Activated CD8-positive, alpha-beta memory T cell treated with anti-CD3 and anti-CD28 coated beads for 48 hours (primary cell): ENCODE data around the gene SERTAD3.
A peak's percentile ranks its signal among the peaks of the same experiment; 100 is the strongest.
"Not testable (repeated sequence)": the region's sequence is repeated elsewhere in the genome, so short reads cannot be mapped to it uniquely, and the experiment has no call there.

Source experiments
- DNase-seq, 3 experiments: peaks; one replicate each; pipeline ENCODE4 v3.0.0-alpha.2; 2020; ENCODE audit warnings: low read depth in 2 of 3, low spot score in 2 of 3

Gene SERTAD3

GRCh38 chr19:40411958-40412499, 32.1 kb downstream of the SERTAD3 start:
- DNase-seq = no peak

DNA sequence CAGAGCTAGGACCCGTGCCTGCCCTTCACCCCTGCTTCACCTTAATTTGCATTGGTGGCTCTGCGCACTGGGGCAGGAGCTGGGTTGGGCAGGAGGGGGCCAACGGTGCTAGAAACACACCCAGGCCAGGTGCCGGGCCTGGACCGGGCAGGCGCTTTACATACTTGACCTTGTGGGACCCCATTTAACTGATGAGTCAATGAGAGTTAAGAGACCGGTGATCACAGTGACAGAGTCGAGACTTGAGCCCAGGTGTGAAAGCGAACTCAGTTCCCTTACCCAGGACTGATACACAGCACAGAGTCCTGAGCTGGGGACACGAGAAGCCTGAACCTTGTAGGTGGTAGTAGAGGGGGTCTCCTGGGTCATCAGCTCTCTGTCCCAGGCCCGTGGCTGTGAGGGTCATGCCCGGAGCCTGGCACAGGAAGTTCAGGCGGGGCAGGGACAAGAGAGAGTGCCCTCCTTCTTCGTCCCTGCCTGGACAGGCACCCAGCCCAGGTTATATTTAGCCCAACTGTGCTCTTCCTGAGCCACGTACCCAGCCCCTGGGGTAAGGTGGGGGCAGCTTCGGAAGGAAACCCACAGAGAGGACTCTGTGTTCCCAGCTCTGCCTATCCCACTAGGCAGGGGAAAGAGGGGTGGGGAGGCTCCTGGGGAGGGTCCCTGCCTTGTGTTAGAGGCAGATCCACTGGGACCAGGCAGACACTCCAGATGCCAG, 32.9 kb downstream of the SERTAD3 start:
- no peak for DNase-seq

GRCh38 chr19:40410030-40410389, 34.1 kb downstream of the SERTAD3 start:
- no peak for DNase-seq

GRCh38 chr19:40408598-40408925, 35.6 kb downstream of the SERTAD3 start:
- DNase-seq = not testable (repeated sequence)

DNA sequence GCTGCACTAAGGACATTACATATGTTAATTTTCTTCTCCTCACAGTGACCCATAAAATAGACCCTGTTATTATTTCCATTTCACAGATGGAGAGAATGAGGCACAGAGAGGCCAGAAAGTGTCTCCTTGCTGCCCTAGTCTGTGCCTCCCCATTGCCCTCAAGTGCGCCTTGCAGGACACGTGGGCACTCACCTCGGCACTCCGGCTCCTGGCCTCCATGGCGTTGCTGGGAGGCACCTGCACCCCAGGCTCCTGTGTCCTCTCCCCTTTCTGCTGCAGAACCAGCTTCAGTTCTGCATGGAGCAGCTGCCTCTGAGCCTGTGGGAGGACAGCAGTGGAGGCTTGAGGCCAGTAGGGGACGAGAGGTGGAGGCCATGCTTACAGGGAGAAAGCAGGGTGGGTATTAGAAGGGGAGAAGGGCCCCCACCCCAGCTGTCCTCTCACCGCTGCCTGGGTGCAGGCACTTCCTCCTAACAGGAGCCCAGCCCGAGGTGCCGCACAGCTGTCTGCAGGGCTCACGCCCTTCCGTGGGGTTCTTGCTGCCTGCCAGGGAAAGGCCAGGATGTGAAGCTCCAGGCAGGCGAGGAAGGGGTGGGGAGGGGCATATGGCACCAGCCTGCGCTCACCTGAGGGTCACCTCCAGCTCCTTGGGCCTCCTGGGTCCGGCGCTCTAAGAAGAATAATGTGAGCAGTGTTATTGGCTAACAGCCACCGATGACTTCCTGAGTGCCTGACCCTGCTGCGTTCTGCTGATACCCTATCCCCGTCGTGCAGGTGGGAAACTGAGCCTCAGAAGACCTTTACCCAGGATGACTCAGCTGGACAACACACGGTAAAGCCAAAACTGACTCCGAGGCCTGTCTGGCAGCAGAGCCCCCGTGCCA, 36.2 kb downstream of the SERTAD3 start:
- no peak for DNase-seq

GRCh38 chr19:40403262-40403984, 40.7 kb downstream of the SERTAD3 start:
- peak; percentile 63 to 75 (median 64) for DNase-seq

DNA sequence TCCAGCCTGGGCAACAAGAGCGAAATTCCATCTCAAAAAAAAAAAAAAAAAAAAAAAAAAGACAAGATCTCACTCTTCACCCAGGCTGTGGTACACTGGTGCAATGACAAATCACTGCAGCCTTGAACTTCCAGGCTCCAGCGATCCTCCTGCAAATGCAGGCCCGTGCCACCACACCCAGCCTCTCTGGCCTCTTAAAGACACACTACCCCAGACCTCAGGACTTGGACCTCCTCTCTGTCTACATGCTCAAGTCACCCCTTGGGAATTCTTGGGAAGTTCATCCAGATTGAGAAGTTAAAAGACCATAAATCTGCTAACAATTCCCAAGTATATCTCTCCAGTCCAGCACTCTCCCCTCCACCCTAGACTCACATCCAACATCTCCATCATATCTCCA, 43.6 kb downstream of the SERTAD3 start:
- no peak for DNase-seq

DNA sequence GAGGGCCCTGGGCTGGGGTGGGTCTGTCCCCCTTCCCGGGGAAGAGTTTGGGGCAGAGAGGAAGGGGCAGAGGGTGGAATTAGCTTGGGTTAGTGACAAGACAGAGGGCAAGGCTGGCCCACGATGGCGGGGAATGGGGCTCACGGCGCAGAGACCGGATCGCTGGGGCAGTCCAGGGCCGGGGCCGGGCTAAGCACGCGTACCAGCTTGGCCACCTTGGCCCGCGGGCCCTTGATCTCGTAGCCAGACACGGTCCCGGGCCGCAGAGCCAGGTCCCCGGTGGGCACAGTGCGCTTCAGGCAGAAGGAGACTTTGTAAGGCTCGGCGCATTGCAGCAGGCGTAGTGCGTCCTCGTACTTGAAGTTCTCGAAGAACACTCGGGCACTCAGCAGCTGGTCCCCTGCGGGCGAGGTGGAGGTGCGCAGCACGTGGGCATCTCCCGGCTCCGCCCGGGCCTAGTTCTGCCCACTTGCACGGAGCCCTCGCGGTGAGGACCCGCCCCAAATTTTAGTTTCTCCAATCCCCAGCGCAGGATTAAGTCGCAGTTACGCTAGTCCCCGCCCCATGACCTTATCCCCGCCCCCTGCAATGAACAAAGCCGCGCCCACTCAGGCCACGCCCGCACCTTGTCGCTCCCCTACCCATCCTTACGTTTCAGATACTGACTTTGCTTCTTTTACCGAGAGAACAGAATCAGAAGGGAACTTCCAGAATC, 45.6 kb downstream of the SERTAD3 start:
- peak in 2 of 3 experiments; percentile 18 to 25 for DNase-seq

DNA sequence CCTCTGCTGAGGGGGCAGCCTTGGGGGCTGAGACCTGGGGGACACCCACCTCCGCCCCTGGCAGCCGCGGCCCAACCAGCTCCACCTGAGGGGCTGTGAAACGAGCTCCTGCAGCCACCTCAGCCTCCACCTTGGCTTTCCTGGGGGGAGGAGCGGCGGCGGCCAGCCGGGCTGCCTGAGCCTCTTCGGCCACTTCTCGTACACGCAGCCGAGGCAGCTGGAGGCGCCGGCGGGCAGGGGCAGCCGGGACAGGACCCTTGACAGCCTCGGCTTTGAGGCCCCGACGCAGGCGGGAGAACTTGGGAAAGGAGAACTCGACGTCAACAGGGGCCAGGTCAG, 46.6 kb downstream of the SERTAD3 start:
- no peak for DNase-seq

GRCh38 chr19:40396886-40397567, 47.1 kb downstream of the SERTAD3 start:
- DNase-seq = no peak

- no peak for DNase-seq
Observed at GRCh38 chr19:40395956-40396355, 48.2 kb downstream of the SERTAD3 start.

DNA sequence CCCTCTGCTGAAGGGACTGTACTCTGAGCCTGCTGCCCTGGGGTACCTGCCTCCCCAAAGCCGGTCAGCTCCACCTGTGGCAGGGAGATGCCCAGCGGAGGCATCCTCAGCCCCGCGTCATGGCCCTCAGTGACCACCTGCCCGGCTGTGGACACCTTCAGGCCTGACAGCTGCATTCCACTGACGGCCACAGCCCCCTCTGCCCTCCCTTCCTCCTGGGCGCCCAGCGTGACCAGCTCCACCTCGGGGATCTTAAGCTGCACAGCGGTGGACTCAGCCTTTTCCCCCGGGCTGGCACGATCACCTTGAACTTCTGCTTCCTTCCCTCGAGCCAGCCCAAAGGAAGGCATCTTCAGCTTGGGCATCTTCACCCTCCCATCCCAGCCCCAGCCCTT, 49.3 kb downstream of the SERTAD3 start:
- no peak for DNase-seq

GRCh38 chr19:40393894-40394815, 50.0 kb downstream of the SERTAD3 start:
- no peak for DNase-seq

DNA sequence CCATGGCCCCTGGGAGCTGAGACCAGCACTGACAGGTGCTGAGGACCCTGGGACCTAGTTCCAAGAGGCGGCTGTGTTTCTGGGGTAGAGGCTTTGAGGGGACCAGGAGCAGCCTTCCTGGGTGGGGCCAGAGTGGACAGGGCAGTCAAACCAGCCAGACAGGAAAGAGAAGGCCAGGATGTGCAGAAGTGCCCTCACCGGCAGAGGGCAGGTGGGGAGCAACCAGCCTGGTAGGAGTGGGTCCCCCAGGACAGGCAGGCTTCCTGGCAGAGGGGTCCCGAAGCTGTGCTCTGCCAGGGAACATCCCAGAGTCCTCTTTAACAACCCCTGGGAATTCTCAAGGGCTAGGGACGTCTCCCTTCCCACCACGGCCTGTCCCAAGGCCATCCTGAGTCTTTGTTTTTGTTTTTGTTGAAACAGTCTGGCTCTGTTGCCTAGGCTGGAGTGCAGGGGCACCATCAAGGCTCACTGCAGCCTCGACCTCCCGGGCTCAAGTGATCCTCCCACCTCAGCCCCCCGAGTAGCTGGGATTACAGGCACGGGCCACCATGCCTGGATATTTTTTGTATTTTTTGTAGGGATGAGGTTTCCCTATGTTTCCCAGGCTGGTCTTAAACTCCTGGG, 51.1 kb downstream of the SERTAD3 start:
- DNase-seq = no peak

- DNase-seq = no peak
Observed at GRCh38 chr19:40392123-40392522, 52.0 kb downstream of the SERTAD3 start.
